ENCODE measurements around the gene EIF2B4. TPM values are rescaled to one million over a fixed set of nuclear protein-coding genes. Genes with fewer than 3 reads are reported as not detected.

EIF2B4 gene
- total and polyA plus RNA-seq, 4 donors: 19.6 to 55.4 (median 37.3) TPM

GRCh38 chr2:27323596-27324285 lies 46.4 kb downstream of the EIF2B4 start:
- H3K36me3 ChIP-seq (ENCODE audit: control insufficient read depth in 4 of 4, insufficient read depth in 4 of 4, low read length in 4 of 4): peaks cover 17 to 22% (median 20%) of the 10 kb centered on the region in 4 donors
- H3K9ac ChIP-seq (ENCODE audit: insufficient read depth in 1 of 2, low read length in 2 of 2): peak overlapping the region; percentile 98 to 99
- no peaks in the 10 kb centered on the region for H3K27me3 ChIP-seq (ENCODE audit: control insufficient read depth in 3 of 3, insufficient read depth in 3 of 3, low read length in 2 of 3)
- ATAC-seq (ENCODE audit: insufficient read depth, low FRiP score) (no peak), DNase-seq (peak in 2 of 3 donors; percentile 24 to 34)
- H3K4me1 ChIP-seq (ENCODE audit: control insufficient read depth in 5 of 5, insufficient read depth in 5 of 5, low read length in 5 of 5): peaks cover 0 to 23% (median 12%) of the 10 kb centered on the region in 5 donors
- TF ChIP-seq CTCF (IDR thresholded peaks at IDR 0.05; ENCODE audit: control extremely low read depth, extremely low read depth): no peak
- H3K27ac ChIP-seq (ENCODE audit: low read depth in 1 of 2, low read length in 1 of 2): peak overlapping the region; percentile 91 to 97
- H3K4me3 ChIP-seq: peak overlapping the region; percentile 70
- no peaks in the 10 kb centered on the region for H3K9me3 ChIP-seq (ENCODE audit: control insufficient read depth in 4 of 4, insufficient read depth in 3 of 4, low read length in 3 of 4)
- WGBS, 2 donors: 19 to 23% methylated on average over 5 of the region's 5 CpGs

GRCh38 chr2:27322766-27323595 lies 47.2 kb downstream of the EIF2B4 start, which contains the start of gene MPV17:
Gene MPV17, minus strand, starts transcription at chr2:27323097. Its CDS starts 580 bp downstream, at chr2:27322517.
- peak; percentile 91 for ATAC-seq (ENCODE audit: insufficient read depth, low FRiP score)
- DNase-seq: peak; percentile 94 to 96 (median 96)
- Histone ChIP-seq H3K27me3 (ENCODE audit: control insufficient read depth in 3 of 3, insufficient read depth in 3 of 3, low read length in 2 of 3) (no peaks in the 10 kb centered on the region), H3K36me3 (ENCODE audit: control insufficient read depth in 4 of 4, insufficient read depth in 4 of 4, low read length in 4 of 4) (peaks cover 9 to 15% (median 14%) of the 10 kb centered on the region in 4 donors), H3K4me1 (ENCODE audit: control insufficient read depth in 5 of 5, insufficient read depth in 5 of 5, low read length in 5 of 5) (peaks cover 0 to 23% (median 12%) of the 10 kb centered on the region in 5 donors), H3K9me3 (ENCODE audit: control insufficient read depth in 4 of 4, insufficient read depth in 3 of 4, low read length in 3 of 4) (no peaks in the 10 kb centered on the region), H3K27ac (ENCODE audit: low read depth in 1 of 2, low read length in 1 of 2) (peak within 1 kb of the TSS; percentile 91 to 97), H3K9ac (ENCODE audit: insufficient read depth in 1 of 2, low read length in 2 of 2) (peak within 1 kb of the TSS; percentile 98 to 99), H3K4me3 (peak within 1 kb of the TSS; percentile 70)
- WGBS, 2 donors: 0% methylated on average over 39 of the region's 39 CpGs
- TF ChIP-seq CTCF (IDR thresholded peaks at IDR 0.05; ENCODE audit: control extremely low read depth, extremely low read depth): no peak

GRCh38 chr2:27322301-27322765 lies 47.8 kb downstream of the EIF2B4 start:
- DNase-seq: peak in 2 of 3 donors; percentile 17
- Histone ChIP-seq H3K27me3 (ENCODE audit: control insufficient read depth in 3 of 3, insufficient read depth in 3 of 3, low read length in 2 of 3) (no peaks in the 10 kb centered on the region), H3K4me1 (ENCODE audit: control insufficient read depth in 5 of 5, insufficient read depth in 5 of 5, low read length in 5 of 5) (peaks cover 0 to 23% (median 12%) of the 10 kb centered on the region in 5 donors), H3K9ac (ENCODE audit: insufficient read depth in 1 of 2, low read length in 2 of 2) (peak overlapping the region; percentile 98 to 99), H3K27ac (ENCODE audit: low read depth in 1 of 2, low read length in 1 of 2) (peak overlapping the region; percentile 91 to 97), H3K36me3 (ENCODE audit: control insufficient read depth in 4 of 4, insufficient read depth in 4 of 4, low read length in 4 of 4) (peaks cover 6 to 13% (median 12%) of the 10 kb centered on the region in 4 donors), H3K9me3 (ENCODE audit: control insufficient read depth in 4 of 4, insufficient read depth in 3 of 4, low read length in 3 of 4) (no peaks in the 10 kb centered on the region), H3K4me3 (peak overlapping the region; percentile 70)
- no peak for TF ChIP-seq CTCF (IDR thresholded peaks at IDR 0.05; ENCODE audit: control extremely low read depth, extremely low read depth)
- ATAC-seq (ENCODE audit: insufficient read depth, low FRiP score): peak; percentile 3
- WGBS, 2 donors: 0 to 3% methylated on average over 10 of the region's 10 CpGs
